OCI-LY3 (cell line): ENCODE results near the gene PPP2R5A.

Experiments used
- CTCF ChIP-seq: fragments of 200-600, 300-600 bp; sonication (generic); IDR thresholded peaks from 2 replicates; pipeline ENCODE4 v1.5.1; 2014; ENCODE audit warnings: antibody characterized with exemption, low read length, low read depth
- EZH2phosphoT487 ChIP-seq: fragments of 200-600 bp; shearing (Covaris generic); IDR thresholded peaks from 2 replicates; pipeline ENCODE4 v1.6.1; 2018; ENCODE audit warnings: antibody characterized with exemption, mixed run types, low read depth

DNA sequence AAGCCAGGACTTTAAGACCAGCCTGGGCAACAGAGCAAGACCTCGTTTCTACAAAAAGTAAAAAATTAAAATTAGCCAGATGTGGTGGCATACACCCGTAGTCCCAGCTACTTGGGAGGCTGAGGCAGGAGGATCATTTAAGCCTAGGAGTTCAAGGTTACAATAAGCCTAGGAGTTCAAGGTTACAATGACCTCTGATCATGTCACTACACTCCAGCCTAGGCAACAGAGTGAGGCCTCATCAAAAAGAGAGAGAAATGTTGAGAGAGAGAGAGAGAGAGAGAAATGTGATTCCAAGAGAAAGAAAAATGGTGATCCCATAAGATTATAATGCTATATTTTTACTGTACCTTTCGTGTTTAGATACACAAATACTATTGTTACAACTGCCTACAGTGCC lies 69.3 kb downstream of the PPP2R5A start:
- TF ChIP-seq CTCF (no peak), EZH2phosphoT487 (no peak)
